PC-3 (cell line): ENCODE results near the gene RAB32. TPM values are rescaled to one million over a fixed set of nuclear protein-coding genes. Genes with fewer than 3 reads are reported as not detected.

ENCODE experiments used
- ATAC-seq: fragments of 200-7000 bp; cut with Tn5 transposase; 2 replicates; pipeline ENCODE4 v1.9.1; 2020; ENCODE audit warnings: mild to moderate bottlenecking, moderate library complexity
- BruUV-seq: library from RNA; stranded (reverse); fragments of 400-500 nt; replicated peaks from 2 replicates; lab custom pipeline; 2021; lab: Mats Ljungman, UMichigan
- CTCF ChIA-PET: fragments of 300-600 bp; sonication (Branson Sonifier 250); formaldehyde crosslinking; loops from one replicate; lab custom pipeline; 2022; ENCODE audit warnings: antibody characterized with exemption; lab: Charles Lee
- POLR2A ChIA-PET: fragments of 300-600 bp; sonication (Branson Sonifier 250); formaldehyde crosslinking; loops from one replicate; lab custom pipeline; 2022; ENCODE audit warnings: antibody characterized with exemption; ENCODE audit not compliant: unreplicated experiment; lab: Charles Lee
- DNase-seq: peaks from one replicate; pipeline ENCODE4 v3.0.0-alpha.2; 2015
- H2AFZ ChIP-seq: fragments of 300-600 bp; sonication (generic); 2 replicates; pipeline ENCODE4 v1.6.0; 2016; ENCODE audit warnings: antibody characterized with exemption, low read length
- H3F3A ChIP-seq: fragments of 300-600 bp; sonication (generic); one replicate; pipeline ENCODE4 v1.6.0; 2017; ENCODE audit warnings: antibody characterized with exemption, low read length, control low read depth, mild to moderate bottlenecking; ENCODE audit not compliant: unreplicated experiment
- H3K27ac ChIP-seq: fragments of 300-600 bp; sonication (generic); 2 replicates; pipeline ENCODE4 v1.5.1; 2016; ENCODE audit warnings: mild to moderate bottlenecking, low read length
- H3K27me3 ChIP-seq: fragments of 300-600 bp; sonication (generic); 2 replicates; pipeline ENCODE4 v1.6.1; 2016; ENCODE audit warnings: low read length, mixed read lengths
- H3K36me3 ChIP-seq: fragments of 300-600 bp; sonication (generic); 2 replicates; pipeline ENCODE4 v1.6.1; 2016; ENCODE audit warnings: low read depth, mixed run types, low read length, mixed read lengths
- H3K4me1 ChIP-seq: fragments of 300-600 bp; sonication (generic); 2 replicates; pipeline ENCODE4 v1.5.1; 2016; ENCODE audit warnings: low read length; ENCODE audit not compliant: insufficient read depth
- H3K4me2 ChIP-seq: fragments of 300-600 bp; sonication (generic); 2 replicates; pipeline ENCODE4 v1.6.0; 2016; ENCODE audit warnings: low read length
- H3K4me3 ChIP-seq: fragments of 300-600 bp; sonication (generic); 2 replicates; pipeline ENCODE4 v1.5.1; 2016; ENCODE audit warnings: mild to moderate bottlenecking, low read length, mixed read lengths
- H3K79me2 ChIP-seq: fragments of 300-600 bp; sonication (generic); 2 replicates; pipeline ENCODE4 v1.6.1; 2017; ENCODE audit warnings: low read length, mixed read lengths
- H3K9ac ChIP-seq: fragments of 300-600 bp; sonication (generic); 2 replicates; pipeline ENCODE4 v1.6.0; 2016; ENCODE audit warnings: mild to moderate bottlenecking, low read length
- H3K9me2 ChIP-seq: fragments of 300-600 bp; sonication (generic); replicated peaks from 2 replicates; pipeline ENCODE4 v1.6.1; 2016; ENCODE audit warnings: mixed run types, low read length, mixed read lengths
- H3K9me3 ChIP-seq: fragments of 300-600 bp; sonication (generic); 2 replicates; pipeline ENCODE4 v1.6.1; 2016; ENCODE audit warnings: low read length, mixed read lengths
- H4K20me1 ChIP-seq: fragments of 300-600 bp; sonication (generic); 2 replicates; pipeline ENCODE4 v1.6.1; 2016; ENCODE audit warnings: low read length, mixed read lengths
- CTCF ChIP-seq: fragments of 300-600 bp; sonication (generic); conservative IDR thresholded peaks from 2 replicates; pipeline ENCODE4 v1.5.1; 2017; ENCODE audit warnings: antibody characterized with exemption, low read depth, mild to moderate bottlenecking, low read length
- EZH2 ChIP-seq: fragments of 300-600 bp; sonication (generic); IDR thresholded peaks from one replicate; pipeline ENCODE4 v1.6.1; 2017; ENCODE audit warnings: antibody characterized with exemption, mild to moderate bottlenecking, low read length; ENCODE audit not compliant: unreplicated experiment
- EZH2phosphoT487 ChIP-seq: fragments of 300-600 bp; sonication (generic); IDR thresholded peaks from 2 replicates; pipeline ENCODE4 v1.6.1; 2018; ENCODE audit warnings: mild to moderate bottlenecking, antibody characterized with exemption, low read length, borderline replicate concordance
- intact Hi-C: fragments of 100-400 bp; cut with micrococcal nuclease; formaldehyde crosslinking; loops from 2 replicates; pipeline ENCODE4 v1.9.0; 2023
- total RNA-seq: library from RNA; depleted of rRNA; stranded (reverse); fragments of >200 nt; gene quantifications from 2 replicates; pipeline ENCODE4 v1.2.3, GENCODE V29; 2014

The RAB32 gene
- total RNA-seq, 1 experiment from 2014 or later: 25.1 TPM

- Histone ChIP-seq H3K4me1 (peaks cover 33% of the 10 kb centered on the region), H3K4me3 (no peak overlapping the region), H3K27me3 (no peaks in the 10 kb centered on the region), H2AFZ (no peak overlapping the region), H3K79me2 (peaks cover 56% of the 10 kb centered on the region), H3K9me2 (no peaks in the 10 kb centered on the region), H3K4me2 (peak overlapping the region; percentile 96; the same call in 1 of the 2 replicates), H4K20me1 (no peaks in the 10 kb centered on the region), H3K36me3 (no peaks in the 10 kb centered on the region), H3K27ac (no peak overlapping the region), H3F3A (no peaks in the 10 kb centered on the region), H3K9ac (no peak overlapping the region), H3K9me3 (no peaks in the 10 kb centered on the region)
- POLR2A ChIA-PET: no interaction called here
- ATAC-seq: no peak
- intact Hi-C loops: no loop called here
- CTCF ChIA-PET: no interaction called here
- no peak for DNase-seq
- no TSS peak for BruUV-seq
- no peak for TF ChIP-seq EZH2
These were observed 4.3 kb downstream of the RAB32 start for GRCh38 chr6:146547889-146548288.

GRCh38 chr6:146548898-146549374 lies 5.3 kb downstream of the RAB32 start:
- Histone ChIP-seq H3K9me3 (no peaks in the 10 kb centered on the region), H3K4me2 (no peak overlapping the region), H3K4me1 (peaks cover 30% of the 10 kb centered on the region), H3K4me3 (no peak overlapping the region), H2AFZ (no peak overlapping the region), H3K9me2 (no peaks in the 10 kb centered on the region), H3K27me3 (no peaks in the 10 kb centered on the region), H3F3A (no peaks in the 10 kb centered on the region), H3K9ac (no peak overlapping the region), H3K27ac (no peak overlapping the region), H3K79me2 (peaks cover 55% of the 10 kb centered on the region), H4K20me1 (no peaks in the 10 kb centered on the region), H3K36me3 (no peaks in the 10 kb centered on the region)
- no TSS peak for BruUV-seq
- ChIA-PET CTCF (no interaction called here), POLR2A (no interaction called here)
- TF ChIP-seq EZH2 (no peak), EZH2phosphoT487 (no peak), CTCF (no peak)
- ATAC-seq (no peak), DNase-seq (no peak)
- intact Hi-C loops: no loop called here

- BruUV-seq: no TSS peak
- peaks cover 18% of the 10 kb centered on the region for H3K4me1 ChIP-seq
- no peaks in the 10 kb centered on the region for H3K36me3 ChIP-seq
- intact Hi-C loops: no loop called here
- H3K4me3 ChIP-seq: no peak overlapping the region
- CTCF ChIA-PET: no interaction called here
- POLR2A ChIA-PET: no interaction called here
- no peaks in the 10 kb centered on the region for H3K9me2 ChIP-seq
- H3K9ac ChIP-seq: no peak overlapping the region
- no peak overlapping the region for H3K27ac ChIP-seq
- ATAC-seq: no peak
- no peaks in the 10 kb centered on the region for H4K20me1 ChIP-seq
- H3K9me3 ChIP-seq: no peaks in the 10 kb centered on the region
- H3F3A ChIP-seq: no peaks in the 10 kb centered on the region
- H3K4me2 ChIP-seq: no peak overlapping the region
- DNase-seq: no peak
- H3K27me3 ChIP-seq: no peaks in the 10 kb centered on the region
- TF ChIP-seq EZH2: no peak
- TF ChIP-seq EZH2phosphoT487: no peak
- no peak for TF ChIP-seq CTCF
- H2AFZ ChIP-seq: no peak overlapping the region
- peaks cover 37% of the 10 kb centered on the region for H3K79me2 ChIP-seq
These were observed 7.3 kb downstream of the RAB32 start for GRCh38 chr6:146550911-146551310.
